K562 (cell line): ENCODE data around the gene SPDYE1. TPM values are rescaled to one million over a fixed set of nuclear protein-coding genes. Genes with fewer than 3 reads are reported as not detected.
A peak's percentile ranks its signal among the peaks of the same experiment; 100 is the strongest.
"Not testable (repeated sequence)": the region's sequence is repeated elsewhere in the genome, so short reads cannot be mapped to it uniquely, and the experiment has no call there.

Source experiments
- ATAC-seq: fragments of 200-7000 bp; cut with Tn5 transposase; 3 replicates; pipeline ENCODE4 v1.9.1; 2020; ENCODE audit warnings: moderate library complexity
- BruUV-seq: library from RNA; stranded (reverse); fragments of 400-500 nt; replicated peaks from 2 replicates; lab custom pipeline; 2021; lab: Mats Ljungman, UMichigan
- CTCF ChIA-PET: fragments of 300-600 bp; formaldehyde crosslinking; extraction: SDS; loops from one replicate; lab custom pipeline; 2021; ENCODE audit warnings: low intra/inter-chr PET ratio; lab: Yijun Ruan, JAX
- POLR2A ChIA-PET: fragments of 300-600, 350-650 bp; sonication (Branson Sonifier 250); formaldehyde crosslinking; extraction: SDS; loops from one replicate; lab custom pipeline; 2021; ENCODE audit warnings: antibody characterized with exemption, inconsistent platforms; lab: Yijun Ruan, JAX
- DNase-seq, 4 experiments: peaks; one replicate each; pipeline versions ENCODE4 v3.0.0 to v3.0.0-alpha.2; 2011 to 2018; ENCODE audit warnings: low spot score in 3 of 4, mixed read lengths in 3 of 4; ENCODE audit errors: extremely low read depth in 1 of 4
- FAIRE-seq: peaks from 2 replicates; lab custom pipeline; 2011; peaks lifted over from hg19 to GRCh38; lab: Jason Lieb, UNC
- H2AFZ ChIP-seq: 2 replicates; pipeline ENCODE4 v1.6.0; 2011; ENCODE audit warnings: low read depth, low read length, control low read depth, inconsistent platforms
- H3K27ac ChIP-seq: fragments of 200-600 bp; 3 replicates; pipeline ENCODE4 v1.8.0; 2011; ENCODE audit warnings: low read depth, mild to moderate bottlenecking, control low read depth, inconsistent platforms, low read length, moderate library complexity, mixed read lengths; ENCODE audit errors: extremely low read depth
- H3K27me3 ChIP-seq, 2 experiments: fragments of 300-600 bp in 1 of 2; 2 replicates in 1 of 2; 3 replicates in 1 of 2; pipeline versions ENCODE4 v1.6.0 to v1.8.0; 2011; ENCODE audit warnings: inconsistent platforms in 2 of 2, low read length in 2 of 2, mild to moderate bottlenecking in 1 of 2, mixed read lengths in 1 of 2, moderate library complexity in 1 of 2; ENCODE audit not compliant: control insufficient read depth in 2 of 2, insufficient read depth in 2 of 2
- H3K36me3 ChIP-seq: fragments of 300-600 bp; 3 replicates; pipeline ENCODE4 v1.8.0; 2011; ENCODE audit warnings: mild to moderate bottlenecking, low read length, inconsistent platforms; ENCODE audit not compliant: control insufficient read depth, insufficient read depth
- H3K4me1 ChIP-seq, 2 experiments: fragments of 200-600 bp in 1 of 2; replicated peaks in 1 of 2; 2 replicates in 1 of 2; 3 replicates in 1 of 2; pipeline versions ENCODE4 v1.5.1 to v1.8.0; 2011; ENCODE audit warnings: inconsistent platforms in 2 of 2, low read length in 2 of 2, mild to moderate bottlenecking in 1 of 2, mixed read lengths in 1 of 2, moderate library complexity in 1 of 2; ENCODE audit not compliant: control insufficient read depth in 2 of 2, insufficient read depth in 2 of 2
- H3K4me2 ChIP-seq: 2 replicates; pipeline ENCODE4 v1.6.1; 2011; ENCODE audit warnings: low read length, control low read depth, inconsistent platforms, mixed read lengths; ENCODE audit not compliant: insufficient read depth
- H3K4me3 ChIP-seq: fragments of 200-600 bp; sonication (generic), shearing (Covaris generic); 2 replicates; pipeline ENCODE4 v1.5.1; 2016; ENCODE audit warnings: control low read depth, inconsistent platforms
- H3K79me2 ChIP-seq: fragments of 200-600 bp; 3 replicates; pipeline ENCODE4 v1.8.0; 2011; ENCODE audit warnings: low read length, inconsistent platforms; ENCODE audit not compliant: control insufficient read depth, insufficient read depth
- H3K9ac ChIP-seq, 2 experiments: 2 replicates each; pipeline versions ENCODE4 v1.6.0 to v1.6.1; 2011; ENCODE audit warnings: low read depth in 2 of 2, low read length in 2 of 2, control low read depth in 1 of 2, inconsistent platforms in 1 of 2, mild to moderate bottlenecking in 1 of 2, mixed read lengths in 1 of 2; ENCODE audit not compliant: insufficient read depth in 1 of 2
- H3K9me1 ChIP-seq: one replicate; pipeline ENCODE4 v1.6.0; 2011; ENCODE audit warnings: inconsistent platforms, mild to moderate bottlenecking, low read length, moderate library complexity; ENCODE audit not compliant: control insufficient read depth, insufficient read depth
- H3K9me3 ChIP-seq: replicated peaks from 2 replicates; pipeline ENCODE4 v1.5.1; 2011; ENCODE audit warnings: low read depth, low read length, inconsistent platforms; ENCODE audit not compliant: control insufficient read depth, insufficient read depth
- H4K20me1 ChIP-seq: replicated peaks from 2 replicates; pipeline ENCODE4 v1.6.1; 2011; ENCODE audit warnings: low read length, inconsistent platforms, mixed read lengths; ENCODE audit not compliant: control insufficient read depth, insufficient read depth
- WGBS: fragments of 100-300 bp; shearing (Covaris generic); methylation state at CpG from one replicate; pipeline ENCODE4 v1.1.6; 2016; ENCODE audit warnings: low coverage, mixed read lengths; ENCODE audit not compliant: insufficient coverage; ENCODE audit errors: missing lambda C conversion rate; 5-methylcytosine and 5-hydroxymethylcytosine counted together
- in situ Hi-C: fragments of 300-500 bp; cut with MboI; formaldehyde crosslinking; loops from 4 replicates; pipeline ENCODE4 v1.15.0; 2018; ENCODE audit warnings: inconsistent platforms, mixed read lengths
- intact Hi-C: fragments of 100-400 bp; cut with micrococcal nuclease; formaldehyde crosslinking; loops from 2 replicates; pipeline ENCODE4 v1.14.2; 2022
- polyA plus RNA-seq, 8 experiments: library from polyadenylated mRNA; depleted of rRNA in 4 of 8; stranded (reverse) in 5 of 8; unstranded in 3 of 8; fragments of >200 nt; fragmentation: Nextera tagmentation in 2 of 8; fragmentation: Illumina TruSeq in 1 of 8; extraction: Ambion mirVana in 2 of 8; extraction: Trizol in 1 of 8; gene quantifications; 2 replicates each; pipeline versions ENCODE4 v1.2.1 to v1.2.3, GENCODE V29; 2011 to 2014; ENCODE audit warnings: inconsistent platforms in 1 of 8, missing spikeins in 1 of 8
- total RNA-seq, 7 experiments: library from RNA; depleted of rRNA in 6 of 7; stranded (reverse); fragments of >200 nt in 6 of 7; fragmentation: Illumina TruSeq in 2 of 7; extraction: Trizol in 2 of 7; gene quantifications; 2 replicates each; pipeline versions ENCODE4 v1.2.1 to v1.2.3, GENCODE V29; 2011 to 2021; ENCODE audit warnings: low replicate concordance in 1 of 7

The SPDYE1 gene
- total and polyA plus RNA-seq, 9 of the 15 experiments (the other 6 are each of a cell fraction or from before 2014, with no cell fraction given): 0.04 to 0.10 TPM; not detected in 7

- DNase-seq, intact Hi-C loops, H3K9me3 ChIP-seq, H3K4me3 ChIP-seq, H2AFZ ChIP-seq, H3K36me3 ChIP-seq, H3K9ac ChIP-seq, H3K27ac ChIP-seq, H3K9me1 ChIP-seq, H3K79me2 ChIP-seq, in situ Hi-C loops, FAIRE-seq, CTCF ChIA-PET, H3K4me1 ChIP-seq, BruUV-seq, H3K27me3 ChIP-seq, H3K4me2 ChIP-seq, H4K20me1 ChIP-seq, POLR2A ChIA-PET, ATAC-seq: not testable (repeated sequence)
- WGBS: 87% methylated on average over 6 of the region's 9 CpGs
Measured at GRCh38 chr7:43987476-43987875, 10.2 kb upstream of the SPDYE1 start.

GRCh38 chr7:43990011-43990585 lies 7.6 kb upstream of the SPDYE1 start:
- H3K9me3 ChIP-seq, H3K36me3 ChIP-seq, BruUV-seq, H4K20me1 ChIP-seq, in situ Hi-C loops, H3K4me3 ChIP-seq, H3K79me2 ChIP-seq, H3K27me3 ChIP-seq, H3K9ac ChIP-seq, H3K4me1 ChIP-seq, H2AFZ ChIP-seq, H3K4me2 ChIP-seq, ATAC-seq, H3K9me1 ChIP-seq, intact Hi-C loops, CTCF ChIA-PET, FAIRE-seq, H3K27ac ChIP-seq, POLR2A ChIA-PET: not testable (repeated sequence)
- DNase-seq: peak in 1 of 4 experiments; percentile 11
- WGBS: 85% methylated on average over 7 of the region's 12 CpGs
